Forelimb muscle (tissue), 1 donor: Measurements from ENCODE around the gene DNASE1L3. TPM values are rescaled to one million over a fixed set of nuclear protein-coding genes. Genes with fewer than 3 reads are reported as not detected.
"Not testable (repeated sequence)": the region's sequence is repeated elsewhere in the genome, so short reads cannot be mapped to it uniquely, and the experiment has no call there.

Experiments used
- DNase-seq: peaks from one replicate; pipeline ENCODE4 v3.0.0-alpha.2; 2013; ENCODE audit warnings: low read depth
- polyA plus RNA-seq: library from polyadenylated mRNA; unstranded; fragments of 120-200 nt; gene quantifications from one replicate; pipeline ENCODE4 v1.2.1, GENCODE V29; 2013; ENCODE audit not compliant: insufficient read length

DNASE1L3 gene, protein sequence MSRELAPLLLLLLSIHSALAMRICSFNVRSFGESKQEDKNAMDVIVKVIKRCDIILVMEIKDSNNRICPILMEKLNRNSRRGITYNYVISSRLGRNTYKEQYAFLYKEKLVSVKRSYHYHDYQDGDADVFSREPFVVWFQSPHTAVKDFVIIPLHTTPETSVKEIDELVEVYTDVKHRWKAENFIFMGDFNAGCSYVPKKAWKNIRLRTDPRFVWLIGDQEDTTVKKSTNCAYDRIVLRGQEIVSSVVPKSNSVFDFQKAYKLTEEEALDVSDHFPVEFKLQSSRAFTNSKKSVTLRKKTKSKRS
- 0.86 TPM for polyA plus RNA-seq

DNA sequence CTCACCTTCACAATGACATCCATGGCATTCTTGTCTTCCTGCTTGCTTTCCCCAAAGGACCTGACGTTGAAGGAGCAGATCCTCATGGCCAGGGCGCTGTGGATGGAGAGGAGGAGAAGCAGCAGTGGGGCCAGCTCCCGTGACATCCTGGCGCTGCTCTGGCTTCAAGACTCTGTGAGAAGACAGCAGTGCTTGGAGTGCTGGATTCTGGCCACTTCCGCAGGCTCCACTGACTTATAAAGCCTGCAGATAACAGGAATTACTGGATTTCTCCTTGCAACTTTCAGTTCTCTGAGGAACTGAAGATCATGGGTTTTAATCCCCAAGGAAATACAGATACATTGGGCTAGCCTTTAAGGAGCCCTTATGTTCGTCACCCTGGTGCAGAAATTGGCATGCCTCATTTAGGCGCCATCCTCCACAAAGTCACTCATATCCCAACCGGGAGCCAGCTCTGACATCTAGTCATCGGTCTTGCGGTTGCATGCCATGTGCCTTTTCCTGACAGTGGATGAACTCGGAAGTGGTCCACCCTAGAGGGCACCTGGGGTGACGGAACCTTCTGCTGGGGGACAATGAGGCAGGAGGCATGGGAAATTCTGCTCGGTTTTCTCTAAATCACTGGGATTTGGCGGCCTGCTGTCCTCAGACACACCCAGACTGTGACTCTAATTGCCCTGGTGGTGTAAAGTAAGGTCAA is at the start of gene DNASE1L3:
TSS of gene DNASE1L3 (minus strand) at position 212 of the 700 bp plus-strand sequence. CDS start at position 146, 66 bp downstream.
- no peak for DNase-seq

DNA sequence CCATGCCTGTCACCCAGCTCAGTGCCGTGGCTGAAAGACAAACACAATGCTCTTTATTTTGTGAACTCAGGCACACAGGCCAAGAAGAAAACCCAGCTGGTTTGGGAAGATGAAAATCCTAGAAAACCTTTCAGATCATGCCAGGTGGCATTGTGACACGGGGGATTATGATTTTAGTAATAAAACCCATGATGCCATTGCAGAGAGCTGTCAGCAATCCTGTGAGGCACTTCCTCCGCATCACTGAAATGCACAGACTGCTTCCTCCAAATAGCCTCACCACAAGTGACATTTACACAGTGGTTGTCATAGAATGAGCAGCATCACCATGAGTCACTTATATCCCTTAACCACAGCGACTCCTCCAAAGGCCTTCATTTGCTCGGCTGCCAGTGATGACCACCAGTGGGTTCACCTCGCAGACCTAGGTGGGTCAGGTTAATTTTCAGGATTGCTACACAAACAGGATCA is 49.5 kb upstream of the DNASE1L3 start:
- DNase-seq: no peak

DNA sequence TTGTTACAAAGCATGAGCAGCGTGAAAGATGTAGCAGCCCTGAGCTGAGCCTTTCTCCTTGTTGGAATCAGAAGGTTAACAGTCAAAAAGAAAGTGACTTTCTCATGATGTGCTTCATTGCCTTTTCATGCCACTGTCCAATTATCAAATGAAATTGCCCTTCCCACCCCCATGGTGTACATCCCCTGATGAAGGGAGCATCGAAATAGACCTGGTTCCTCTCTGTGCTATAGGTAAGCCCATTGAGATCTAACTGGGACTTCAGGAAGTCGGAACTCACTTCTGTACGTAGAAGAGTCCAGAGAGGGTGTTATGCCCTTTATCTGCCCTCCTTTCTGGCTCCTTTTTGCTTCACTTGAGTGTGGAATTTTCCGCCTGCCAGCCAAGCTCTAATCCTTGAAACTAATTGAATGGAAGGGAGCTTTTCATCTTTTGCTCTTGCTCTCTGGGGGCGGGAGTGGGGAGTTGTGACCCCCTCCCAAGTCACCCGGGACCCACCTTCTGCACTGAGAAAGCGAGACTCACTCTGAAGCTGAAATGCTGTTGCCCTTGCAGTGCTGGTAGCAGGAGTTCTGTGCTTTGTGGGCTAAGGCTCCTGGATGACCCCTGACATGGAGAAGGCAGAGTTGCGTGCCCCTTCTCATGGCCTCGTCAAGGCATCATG is 47.8 kb upstream of the DNASE1L3 start:
- no peak for DNase-seq

DNA sequence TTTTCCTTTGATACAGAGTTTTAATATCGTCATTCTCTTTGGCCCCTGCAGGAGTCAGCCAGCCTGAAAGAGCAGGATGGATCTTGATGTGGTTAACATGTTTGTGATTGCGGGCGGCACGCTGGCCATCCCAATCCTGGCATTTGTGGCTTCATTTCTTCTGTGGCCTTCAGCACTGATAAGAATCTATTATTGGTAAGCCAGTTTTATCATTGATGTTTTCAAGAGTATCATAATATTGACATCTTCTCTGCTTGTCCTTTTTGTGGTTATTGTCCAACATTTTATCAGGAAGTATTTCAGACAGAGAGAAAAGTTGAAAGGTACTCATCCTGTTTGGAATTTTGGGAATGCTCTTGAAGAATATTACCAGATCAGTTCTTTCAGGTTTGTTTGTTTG is 45.7 kb upstream of the DNASE1L3 start:
- no peak for DNase-seq

DNA sequence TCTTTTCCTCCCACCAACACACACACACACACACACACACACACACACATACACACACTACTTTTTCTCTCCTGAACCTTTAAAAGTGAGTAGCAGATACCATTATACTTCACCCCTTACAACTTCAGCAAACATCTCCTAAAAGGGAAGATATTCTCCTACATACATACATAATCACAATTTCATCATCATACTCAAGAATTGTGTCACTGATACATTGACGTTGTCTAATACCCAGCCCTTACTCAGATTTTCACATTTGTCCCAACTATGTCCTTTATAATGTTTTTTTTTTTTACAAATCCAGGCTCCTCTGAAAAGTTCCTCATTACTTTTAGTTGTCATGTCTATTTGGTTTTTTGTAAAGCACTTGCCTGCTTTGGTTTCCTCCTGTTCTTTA is 45.3 kb upstream of the DNASE1L3 start:
- no peak for DNase-seq

DNA sequence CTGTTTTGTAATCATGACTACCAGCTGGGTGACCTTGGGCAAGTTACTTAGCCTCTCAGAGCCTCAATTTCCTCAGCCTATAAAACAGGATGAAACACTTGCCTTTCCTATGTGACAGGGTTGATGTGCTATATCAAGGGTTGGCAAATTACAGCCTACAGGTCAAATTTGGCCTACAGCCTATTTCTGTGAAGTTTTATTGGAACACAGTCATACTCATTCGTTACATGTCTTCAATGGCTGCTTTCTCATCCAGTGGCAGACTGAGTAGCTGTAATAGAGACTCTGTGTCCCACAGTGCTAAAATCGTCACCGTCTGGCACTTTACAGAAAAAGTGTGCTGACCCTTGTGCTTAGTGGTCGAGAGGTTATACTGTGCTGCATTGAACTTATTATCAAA is 43.4 kb upstream of the DNASE1L3 start:
- no peak for DNase-seq

DNA sequence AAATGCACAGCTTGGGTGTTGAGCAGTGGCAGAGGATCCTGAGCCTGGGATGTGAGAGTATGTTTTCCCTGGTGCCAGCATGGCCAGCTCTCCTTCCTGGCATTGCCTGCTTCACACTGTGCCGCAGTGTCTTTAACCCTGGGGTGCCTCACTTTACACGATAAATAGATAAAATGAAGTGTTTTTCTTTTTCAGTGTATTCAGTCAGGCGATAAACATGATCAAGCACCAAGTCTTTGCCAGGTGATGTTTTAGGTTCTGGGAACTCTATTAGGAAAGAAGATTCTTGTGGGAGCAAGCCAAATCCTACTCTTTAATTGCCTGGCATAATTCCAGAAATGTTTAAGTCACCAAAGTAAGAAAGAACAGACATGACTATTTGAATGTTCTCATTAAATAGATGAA is 40.9 kb upstream of the DNASE1L3 start:
- no peak for DNase-seq

DNA sequence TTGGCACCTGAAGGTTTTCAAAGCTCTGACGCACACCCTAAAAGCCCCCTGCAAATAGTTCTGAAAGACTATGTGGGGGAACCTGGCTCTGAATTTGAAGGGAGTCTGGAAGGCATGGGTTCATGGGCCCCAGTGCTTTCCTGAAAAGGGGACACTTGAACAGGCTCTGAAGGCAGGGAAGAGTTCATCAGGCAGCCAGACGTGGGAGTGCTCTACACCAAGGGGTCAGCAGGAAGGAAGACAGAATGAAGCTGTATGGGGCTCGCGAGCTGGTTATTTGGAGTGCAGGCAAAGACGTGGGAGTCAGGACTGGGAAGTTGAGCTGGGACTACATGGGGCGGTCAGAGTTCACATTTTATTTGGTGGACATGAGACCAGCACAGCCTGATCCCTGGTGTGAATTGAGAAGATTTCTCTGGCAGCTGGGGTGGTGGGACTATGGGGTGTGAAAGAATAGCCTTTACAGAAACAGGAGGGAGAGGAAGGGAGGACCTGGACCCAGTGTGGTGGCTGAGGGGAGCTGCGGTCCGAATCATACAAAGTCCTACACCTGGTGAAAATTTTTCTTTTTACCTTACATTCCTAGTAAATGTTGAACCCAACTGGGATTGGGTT is 39.4 kb upstream of the DNASE1L3 start:
- DNase-seq: no peak

DNA sequence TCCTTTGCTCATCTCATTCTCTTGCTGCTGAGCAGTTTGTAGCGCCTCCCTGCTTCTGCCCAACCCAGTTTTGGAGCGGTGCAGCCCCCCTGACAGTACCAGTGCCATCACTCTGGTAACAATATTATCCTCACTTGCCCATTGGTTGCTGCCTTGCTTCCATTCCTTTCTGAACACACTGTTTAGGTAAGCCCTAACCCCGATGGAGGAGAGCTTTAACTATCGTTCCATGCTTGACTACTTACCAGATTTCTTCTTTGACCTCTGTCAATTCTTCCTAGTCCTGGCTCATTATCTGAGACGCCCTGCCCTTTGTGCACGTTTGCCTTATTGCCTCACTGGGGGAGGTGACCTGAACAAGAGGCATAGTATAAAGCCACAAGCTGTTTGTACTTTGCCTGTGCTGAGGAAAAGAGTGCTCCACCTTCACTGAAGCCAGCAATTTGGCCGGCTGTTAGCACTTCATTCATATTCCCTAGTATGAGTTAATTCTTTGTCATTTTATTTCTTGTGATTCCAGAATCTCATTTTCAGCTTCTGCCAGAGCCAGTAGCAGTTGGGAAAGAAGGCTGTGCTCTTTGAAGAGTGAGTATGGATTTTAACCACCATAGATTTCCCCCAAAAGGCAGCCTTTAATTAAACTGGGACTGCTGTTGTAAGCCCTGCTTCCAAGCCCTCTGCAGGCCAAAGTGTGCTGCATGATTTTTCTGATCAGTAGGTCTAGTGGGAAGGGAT is 38.8 kb upstream of the DNASE1L3 start:
- DNase-seq: no peak

DNA sequence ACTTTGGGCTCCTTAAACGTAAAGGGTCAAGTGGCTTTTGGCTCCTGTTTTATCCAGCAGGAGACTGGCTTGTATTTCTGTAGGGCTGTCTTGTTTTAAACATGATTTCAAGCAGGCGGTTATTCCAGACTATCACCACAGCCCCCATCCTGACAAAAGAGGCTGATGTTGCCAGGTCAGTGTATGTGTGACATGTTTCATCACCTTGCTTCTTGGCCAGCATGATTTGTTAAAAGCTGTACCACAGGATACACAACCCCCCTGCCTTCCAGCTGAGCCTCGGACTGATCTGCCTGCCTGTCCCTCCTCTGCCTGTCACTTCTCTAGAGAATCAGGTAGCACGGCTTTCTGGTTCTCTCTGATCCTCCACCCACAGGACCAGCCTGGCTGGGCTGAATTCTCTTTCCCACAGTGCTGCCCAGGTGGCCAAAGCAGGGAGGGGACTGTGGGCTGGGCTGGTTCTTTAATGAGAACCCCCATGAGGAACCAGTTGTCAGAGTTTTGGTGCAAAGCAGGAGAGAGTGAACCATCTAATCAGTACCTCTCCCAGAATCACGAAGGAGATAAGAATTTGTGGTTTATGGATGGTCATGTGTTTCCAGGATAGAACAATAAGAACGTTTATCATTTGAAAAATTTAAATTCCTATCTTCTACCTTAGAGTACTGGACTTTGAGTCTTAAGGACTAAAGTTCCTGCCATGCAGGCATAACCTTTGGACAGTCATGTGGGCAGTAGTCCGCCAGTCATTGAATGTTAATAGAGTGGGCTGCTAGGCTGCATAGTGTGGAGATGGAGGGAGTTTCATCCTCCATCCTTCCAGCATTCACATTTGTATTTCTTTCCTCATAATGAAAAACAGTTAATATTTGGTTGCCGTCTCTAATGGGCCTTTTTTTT is 35.6 kb upstream of the DNASE1L3 start:
- no peak for DNase-seq

DNA sequence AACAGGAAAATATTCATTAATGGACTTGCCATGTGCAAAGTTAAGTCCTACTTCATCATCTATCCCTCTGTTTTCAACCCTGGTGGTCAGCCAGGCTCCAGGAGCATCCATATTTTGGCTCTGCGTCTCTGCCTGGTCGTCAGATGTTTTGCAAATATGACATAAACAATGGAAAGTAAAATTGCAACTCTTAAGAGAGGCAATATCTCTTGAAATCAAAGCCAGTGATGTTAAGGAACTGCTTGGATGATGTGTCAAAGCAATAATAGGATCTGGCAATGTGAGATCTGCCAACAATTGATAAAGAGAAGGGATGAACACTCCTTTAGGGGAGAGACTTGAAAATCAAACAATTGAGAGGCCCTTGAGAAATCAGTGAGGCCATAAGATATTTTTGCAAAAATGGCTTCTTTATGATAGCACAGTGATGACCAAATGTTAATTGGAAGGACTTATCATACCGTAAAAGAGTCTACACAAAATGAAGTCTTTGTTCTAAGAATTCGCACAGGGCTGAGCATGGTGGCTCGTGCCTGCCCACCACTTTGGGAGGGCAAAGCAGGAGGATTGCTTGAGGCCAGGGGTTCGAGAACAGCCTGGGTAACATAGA is 33.3 kb upstream of the DNASE1L3 start:
- no peak for DNase-seq

DNA sequence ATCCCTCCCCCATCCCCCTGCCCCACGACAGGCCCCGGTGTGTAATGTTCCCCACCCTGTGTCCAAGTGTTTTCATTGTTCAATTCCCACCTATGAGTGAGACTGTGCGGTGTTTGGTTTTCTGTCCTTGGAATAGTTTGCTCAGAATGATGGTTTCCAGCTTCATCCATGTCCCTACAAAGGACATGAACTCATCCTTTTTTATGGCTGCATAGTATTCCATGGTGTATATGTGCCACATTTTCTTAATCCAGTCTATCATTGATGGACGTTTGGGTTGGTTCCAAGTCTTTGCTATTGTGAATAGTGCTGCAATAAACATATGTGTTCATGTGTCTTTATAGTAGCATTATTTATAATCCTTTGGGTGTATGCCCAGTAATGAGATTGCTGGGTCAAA is 32.1 kb upstream of the DNASE1L3 start:
- DNase-seq: not testable (repeated sequence)

DNA sequence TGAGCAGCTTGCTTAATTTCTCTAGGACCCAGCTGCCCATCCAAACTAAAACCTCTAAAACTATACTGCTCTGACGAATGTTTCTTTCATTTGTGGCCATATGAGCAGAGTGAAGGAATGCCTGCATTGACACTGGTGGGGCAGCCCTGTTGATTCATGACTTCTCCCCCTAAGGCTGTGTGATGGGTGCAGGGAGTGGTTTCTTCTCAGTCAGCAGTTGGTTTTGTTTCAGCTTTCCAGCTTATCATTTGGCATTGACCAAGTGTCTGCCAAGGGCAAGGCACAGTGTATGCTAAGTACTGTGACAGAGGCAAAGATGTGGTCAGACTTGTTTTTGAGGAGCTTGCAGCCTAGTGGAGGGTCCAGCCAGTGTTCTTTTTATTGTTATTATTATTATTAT is 31.6 kb upstream of the DNASE1L3 start:
- no peak for DNase-seq

DNA sequence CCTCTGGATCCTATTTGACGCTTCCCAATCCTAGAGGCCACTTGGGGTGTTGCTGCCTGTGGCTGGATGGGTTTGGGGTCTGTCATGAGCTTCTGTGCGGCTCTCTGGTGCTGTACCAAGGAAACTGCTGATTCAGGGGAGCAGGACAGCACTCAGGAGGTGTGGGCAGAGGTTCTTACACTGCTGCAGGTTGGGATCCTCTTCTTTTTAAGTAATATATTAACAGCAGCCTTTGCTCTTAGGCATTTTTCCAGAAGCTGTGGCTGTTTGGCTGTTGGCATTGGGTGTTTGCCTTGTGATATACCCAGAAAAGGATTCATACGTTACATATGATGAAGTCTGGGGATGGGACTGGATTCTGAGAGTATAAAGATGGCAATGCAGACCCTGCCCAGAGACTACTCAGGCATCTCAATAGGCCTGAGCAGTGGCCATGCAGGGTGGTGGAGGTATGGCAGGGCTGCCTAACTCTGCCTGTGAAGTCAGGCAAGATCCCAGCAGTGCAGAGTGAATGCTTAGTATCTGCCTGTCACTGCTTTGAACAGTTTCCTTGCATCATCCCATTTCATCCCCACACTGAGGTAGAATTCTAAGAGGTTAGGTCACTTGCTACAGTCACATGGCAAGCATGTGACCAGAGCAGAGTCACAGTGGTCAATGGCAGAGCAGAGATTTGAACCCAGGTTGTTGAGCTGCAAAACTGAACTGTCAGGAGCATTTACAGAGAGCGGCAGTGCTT is 30.7 kb upstream of the DNASE1L3 start:
- DNase-seq: no peak

DNA sequence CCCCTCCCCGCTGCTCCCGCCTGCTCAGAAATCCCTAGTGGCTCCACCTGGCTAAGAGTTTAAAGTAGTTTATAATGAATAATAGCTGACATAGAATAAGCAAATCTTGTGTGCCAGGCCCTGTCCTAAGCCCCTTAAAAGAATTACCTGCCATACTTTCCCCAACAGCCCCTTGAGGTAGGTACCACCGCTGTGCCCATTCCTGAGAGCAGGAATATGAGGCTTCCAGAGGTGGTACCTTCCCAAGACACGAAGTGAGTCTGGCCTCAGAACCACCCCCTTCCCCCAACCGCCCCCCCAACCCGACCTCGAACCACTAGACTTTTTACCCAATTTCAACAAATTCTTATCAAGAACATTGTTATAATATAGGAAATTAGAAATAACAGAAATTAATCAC is 28.1 kb upstream of the DNASE1L3 start:
- DNase-seq: no peak

DNA sequence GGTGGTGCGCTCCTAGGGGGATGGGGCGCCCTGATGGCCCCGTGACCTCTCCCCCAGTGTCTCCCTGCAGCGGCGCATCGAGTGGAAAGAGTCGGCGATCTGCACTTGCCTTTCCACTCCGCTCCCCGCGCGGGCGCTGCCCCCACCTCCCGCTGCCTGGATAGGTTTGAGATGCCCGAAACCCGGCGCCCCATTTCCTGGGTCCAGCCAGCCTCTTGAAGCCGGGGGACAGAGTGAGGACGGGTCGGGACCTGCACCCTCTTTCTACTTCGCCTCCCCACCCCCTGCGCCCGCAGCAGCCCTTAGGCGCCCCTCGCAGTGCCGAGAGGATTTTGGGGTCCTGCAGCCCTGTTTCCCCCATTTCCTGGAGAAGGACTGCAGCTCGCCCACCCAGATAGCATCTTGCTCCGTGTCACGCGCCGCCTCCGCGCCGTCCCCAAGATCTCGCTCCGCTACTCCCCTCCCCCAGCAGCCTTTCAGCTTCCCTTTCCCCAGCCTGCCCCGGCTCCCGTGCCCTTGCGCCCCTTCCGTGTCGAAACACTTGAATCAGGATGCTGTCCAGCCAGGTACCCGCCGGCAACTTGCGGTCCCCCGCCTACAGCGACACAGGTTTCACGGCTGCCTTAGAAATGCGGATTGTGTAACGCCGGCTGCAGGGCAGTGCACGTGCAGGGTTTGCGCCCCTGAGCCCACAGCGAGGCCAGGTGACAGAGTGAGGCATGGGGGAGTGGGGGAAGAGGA is 27.3 kb upstream of the DNASE1L3 start:
- no peak for DNase-seq

DNA sequence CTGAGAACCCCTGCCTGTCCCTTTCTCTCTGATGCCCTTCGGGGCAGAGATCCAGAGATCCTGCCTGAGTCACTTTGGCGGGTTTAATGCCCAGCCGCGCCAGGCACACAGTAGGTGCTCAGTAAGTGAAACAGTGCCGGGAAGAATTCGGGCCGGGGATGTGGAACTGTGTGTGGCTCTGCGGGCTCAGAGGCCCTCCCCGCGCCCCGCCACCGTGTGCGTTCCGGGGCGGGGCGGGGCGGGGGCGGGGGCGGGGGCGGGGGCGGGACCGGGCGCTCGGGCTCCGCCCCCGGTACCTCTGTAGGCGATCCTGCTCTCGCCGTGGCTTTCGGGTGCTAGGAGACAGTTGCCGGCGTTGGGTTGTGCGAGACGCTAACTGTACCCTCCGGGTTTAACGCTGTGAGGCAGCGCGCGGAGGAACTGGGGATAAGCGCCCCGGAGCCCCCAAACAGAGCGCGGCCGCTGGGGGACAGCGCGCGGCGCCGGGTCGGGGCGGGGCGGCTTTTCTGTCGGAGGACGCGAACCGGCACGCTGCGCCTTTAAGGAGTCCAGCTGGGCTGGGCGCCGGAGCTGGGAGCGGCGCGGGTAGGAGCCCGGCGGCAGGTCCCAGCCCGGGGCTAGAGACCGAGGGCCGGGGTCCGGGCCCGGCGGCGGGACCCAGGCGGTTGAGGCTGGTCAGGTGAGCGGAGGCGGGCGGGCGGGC is 26.6 kb upstream of the DNASE1L3 start, which contains the start of gene ABHD6:
TSS of gene ABHD6 (plus strand) at position 555 of the 703 bp plus-strand sequence. CDS start 18,795 bp downstream, outside the sequence.
- no peak for DNase-seq
